Astrocyte (in vitro differentiated cells and primary cell): ENCODE data around the gene SLC12A8. TPM values are rescaled to one million over a fixed set of nuclear protein-coding genes. Genes with fewer than 3 reads are reported as not detected.

ENCODE experiments used
- DNase-seq: peaks from one replicate; pipeline ENCODE4 v3.0.0-alpha.2; 2010; ENCODE audit warnings: low read depth
- FAIRE-seq: peaks from 2 replicates; lab custom pipeline; 2011; peaks lifted over from hg19 to GRCh38; lab: Jason Lieb, UNC
- H2AFZ ChIP-seq: 2 replicates; pipeline ENCODE4 v1.6.0; 2012; ENCODE audit warnings: low read depth, low read length, inconsistent platforms
- H3K27ac ChIP-seq: 2 replicates; pipeline ENCODE4 v1.5.1; 2011; ENCODE audit warnings: low read depth, low read length, inconsistent platforms
- H3K27me3 ChIP-seq: 2 replicates; pipeline ENCODE4 v1.6.0; 2011; ENCODE audit warnings: low read length, inconsistent platforms; ENCODE audit not compliant: insufficient read depth
- H3K36me3 ChIP-seq: 2 replicates; pipeline ENCODE4 v1.5.1; 2011; ENCODE audit warnings: low read length, inconsistent platforms; ENCODE audit not compliant: insufficient read depth
- H3K4me1 ChIP-seq: 2 replicates; pipeline ENCODE4 v1.5.1; 2011; ENCODE audit warnings: low read length, inconsistent platforms; ENCODE audit not compliant: insufficient read depth
- H3K4me2 ChIP-seq: 2 replicates; pipeline ENCODE4 v1.6.0; 2012; ENCODE audit warnings: low read length, inconsistent platforms
- H3K4me3 ChIP-seq: 2 replicates; pipeline ENCODE4 v1.5.1; 2011; ENCODE audit warnings: low read depth, mild to moderate bottlenecking, low read length, inconsistent platforms; ENCODE audit not compliant: insufficient read depth
- H3K79me2 ChIP-seq: 2 replicates; pipeline ENCODE4 v1.6.0; 2012; ENCODE audit warnings: mild to moderate bottlenecking, low read length, inconsistent platforms; ENCODE audit not compliant: insufficient read depth
- H3K9ac ChIP-seq: 2 replicates; pipeline ENCODE4 v1.6.0; 2012; ENCODE audit warnings: mild to moderate bottlenecking, low read length, inconsistent platforms
- H3K9me3 ChIP-seq: 2 replicates; pipeline ENCODE4 v1.5.1; 2012; ENCODE audit warnings: low read depth, mild to moderate bottlenecking, low read length, inconsistent platforms; ENCODE audit not compliant: insufficient read depth
- H4K20me1 ChIP-seq: 2 replicates; pipeline ENCODE4 v1.6.0; 2012; ENCODE audit warnings: low read length, inconsistent platforms; ENCODE audit not compliant: insufficient read depth
- H3K27ac Mint-ChIP-seq: one replicate; pipeline ENCODE4 v1.8.0; 2021; ENCODE audit warnings: mild to moderate bottlenecking, mixed read lengths; ENCODE audit not compliant: unreplicated experiment
- H3K27me3 Mint-ChIP-seq: one replicate; pipeline ENCODE4 v1.8.0; 2021; ENCODE audit warnings: low read depth, mixed read lengths; ENCODE audit not compliant: unreplicated experiment
- H3K36me3 Mint-ChIP-seq: one replicate; pipeline ENCODE4 v1.8.0; 2021; ENCODE audit warnings: low read depth, mixed read lengths; ENCODE audit not compliant: unreplicated experiment
- H3K4me1 Mint-ChIP-seq: one replicate; pipeline ENCODE4 v1.8.0; 2021; ENCODE audit warnings: low read depth, mixed read lengths; ENCODE audit not compliant: unreplicated experiment
- H3K4me3 Mint-ChIP-seq: one replicate; pipeline ENCODE4 v1.8.0; 2021; ENCODE audit warnings: mild to moderate bottlenecking, moderate library complexity, mixed read lengths; ENCODE audit not compliant: unreplicated experiment
- H3K9me3 Mint-ChIP-seq: one replicate; pipeline ENCODE4 v1.8.0; 2021; ENCODE audit warnings: mild to moderate bottlenecking, mixed read lengths; ENCODE audit not compliant: unreplicated experiment
- EZH2 ChIP-seq: IDR thresholded peaks from 2 replicates; pipeline ENCODE4 v1.6.1; 2012; ENCODE audit warnings: mild to moderate bottlenecking, low read length, inconsistent platforms; ENCODE audit not compliant: insufficient read depth
- total RNA-seq: library from RNA; stranded (reverse); gene quantifications from 2 replicates; pipeline ENCODE4 v1.2.1, GENCODE V29; 2021
- TF ChIP-seq, protein P1 (sequence below): IDR thresholded peaks from 2 replicates; pipeline ENCODE4 v1.5.1; 2011; ENCODE audit warnings: low read depth, mild to moderate bottlenecking, inconsistent platforms, low read length, moderate library complexity; ENCODE audit not compliant: insufficient read depth

The SLC12A8 gene
- total RNA-seq, 1 donor from 2014 or later: 4.2 TPM

GRCh38 chr3:125051205-125051604 lies 161.3 kb downstream of the SLC12A8 start:
- Histone ChIP-seq H3K9me3 (no peaks in the 10 kb centered on the region), H3K79me2 (peaks cover 78% of the 10 kb centered on the region), H3K4me3 (no peak overlapping the region), H4K20me1 (peaks cover 82% of the 10 kb centered on the region), H3K27ac (peak overlapping the region; percentile 93), H3K9ac (peak overlapping the region; percentile 94), H3K4me2 (peak overlapping the region; percentile 89), H3K4me1 (peaks cover 47% of the 10 kb centered on the region), H3K36me3 (peaks cover 8% of the 10 kb centered on the region), H2AFZ (no peak overlapping the region), H3K27me3 (no peaks in the 10 kb centered on the region)
- DNase-seq (no peak), FAIRE-seq (no peak)
- peaks cover 61% of the 10 kb centered on the region for H3K4me1 Mint-ChIP-seq
- peak overlapping the region; percentile 70 for H3K27ac Mint-ChIP-seq
- no peaks in the 10 kb centered on the region for H3K27me3 Mint-ChIP-seq
- H3K36me3 Mint-ChIP-seq: peaks cover 12% of the 10 kb centered on the region
- TF ChIP-seq, protein P1, sequence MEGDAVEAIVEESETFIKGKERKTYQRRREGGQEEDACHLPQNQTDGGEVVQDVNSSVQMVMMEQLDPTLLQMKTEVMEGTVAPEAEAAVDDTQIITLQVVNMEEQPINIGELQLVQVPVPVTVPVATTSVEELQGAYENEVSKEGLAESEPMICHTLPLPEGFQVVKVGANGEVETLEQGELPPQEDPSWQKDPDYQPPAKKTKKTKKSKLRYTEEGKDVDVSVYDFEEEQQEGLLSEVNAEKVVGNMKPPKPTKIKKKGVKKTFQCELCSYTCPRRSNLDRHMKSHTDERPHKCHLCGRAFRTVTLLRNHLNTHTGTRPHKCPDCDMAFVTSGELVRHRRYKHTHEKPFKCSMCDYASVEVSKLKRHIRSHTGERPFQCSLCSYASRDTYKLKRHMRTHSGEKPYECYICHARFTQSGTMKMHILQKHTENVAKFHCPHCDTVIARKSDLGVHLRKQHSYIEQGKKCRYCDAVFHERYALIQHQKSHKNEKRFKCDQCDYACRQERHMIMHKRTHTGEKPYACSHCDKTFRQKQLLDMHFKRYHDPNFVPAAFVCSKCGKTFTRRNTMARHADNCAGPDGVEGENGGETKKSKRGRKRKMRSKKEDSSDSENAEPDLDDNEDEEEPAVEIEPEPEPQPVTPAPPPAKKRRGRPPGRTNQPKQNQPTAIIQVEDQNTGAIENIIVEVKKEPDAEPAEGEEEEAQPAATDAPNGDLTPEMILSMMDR: no peak
- no peak for TF ChIP-seq EZH2
- H3K9me3 Mint-ChIP-seq: no peaks in the 10 kb centered on the region
- peak overlapping the region; percentile 64 for H3K4me3 Mint-ChIP-seq

DNA sequence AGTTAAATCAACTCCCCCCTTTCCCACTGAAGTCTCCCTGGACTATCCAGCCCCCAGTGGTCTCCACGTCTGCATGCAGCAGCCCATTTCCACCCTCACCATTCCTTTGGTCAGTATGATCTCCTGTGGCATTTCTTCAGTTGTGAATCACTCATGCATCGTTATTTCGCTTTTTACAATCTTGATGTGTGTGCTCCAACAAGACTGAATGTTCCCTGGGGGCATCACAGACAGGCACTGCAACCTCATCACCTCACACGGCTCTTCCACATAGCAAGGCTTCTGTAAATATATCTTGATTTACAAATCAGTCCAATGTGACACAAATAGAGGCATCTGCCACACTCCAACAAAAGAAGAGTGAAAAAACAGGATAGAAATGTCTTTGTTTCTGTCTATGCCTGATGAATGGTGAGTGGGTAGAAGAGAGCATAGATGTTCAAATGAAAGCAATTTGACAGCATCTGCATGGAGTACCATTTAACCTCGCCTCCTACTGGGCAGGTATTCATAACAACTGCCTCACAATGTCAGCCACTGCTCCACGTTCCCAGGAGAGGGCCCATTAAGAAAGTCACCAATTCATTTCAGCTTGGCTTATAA lies 162.0 kb downstream of the SLC12A8 start:
- H3K79me2 ChIP-seq: peaks cover 82% of the 10 kb centered on the region
- H3K36me3 Mint-ChIP-seq: peaks cover 12% of the 10 kb centered on the region
- peaks cover 86% of the 10 kb centered on the region for H4K20me1 ChIP-seq

GRCh38 chr3:125048282-125048681 lies 164.3 kb downstream of the SLC12A8 start:
- peaks cover 12% of the 10 kb centered on the region for H3K36me3 Mint-ChIP-seq
- DNase-seq: no peak
- Histone ChIP-seq H3K9me3 (no peaks in the 10 kb centered on the region), H3K4me3 (no peak overlapping the region), H3K36me3 (peaks cover 8% of the 10 kb centered on the region), H2AFZ (no peak overlapping the region), H3K27ac (no peak overlapping the region), H3K9ac (no peak overlapping the region), H3K79me2 (peaks cover 83% of the 10 kb centered on the region), H4K20me1 (peaks cover 94% of the 10 kb centered on the region), H3K4me2 (no peak overlapping the region), H3K27me3 (no peaks in the 10 kb centered on the region), H3K4me1 (peaks cover 50% of the 10 kb centered on the region)
- H3K4me1 Mint-ChIP-seq: peaks cover 49% of the 10 kb centered on the region
- no peak for FAIRE-seq
- no peaks in the 10 kb centered on the region for H3K9me3 Mint-ChIP-seq
- H3K27ac Mint-ChIP-seq: no peak overlapping the region
- TF ChIP-seq EZH2: no peak
- TF ChIP-seq, protein P1: no peak
- no peak overlapping the region for H3K4me3 Mint-ChIP-seq
- no peaks in the 10 kb centered on the region for H3K27me3 Mint-ChIP-seq

More for the DNA sequence above, 162.0 kb downstream of the SLC12A8 start:
- H3K27me3 Mint-ChIP-seq: no peaks in the 10 kb centered on the region
- FAIRE-seq (no peak), DNase-seq (no peak)
- H3K4me1 Mint-ChIP-seq: peaks cover 60% of the 10 kb centered on the region
- no peak overlapping the region for H3K9ac ChIP-seq
- no peak overlapping the region for H3K27ac ChIP-seq
- H3K36me3 ChIP-seq: peaks cover 8% of the 10 kb centered on the region
- H3K9me3 ChIP-seq: no peaks in the 10 kb centered on the region
- TF ChIP-seq EZH2: no peak
- TF ChIP-seq, protein P1: no peak
- no peaks in the 10 kb centered on the region for H3K9me3 Mint-ChIP-seq
- peaks cover 50% of the 10 kb centered on the region for H3K4me1 ChIP-seq
- H3K4me2 ChIP-seq: no peak overlapping the region
- no peaks in the 10 kb centered on the region for H3K27me3 ChIP-seq
- H3K4me3 Mint-ChIP-seq: peak overlapping the region; percentile 30
- H3K4me3 ChIP-seq: no peak overlapping the region
- H3K27ac Mint-ChIP-seq: no peak overlapping the region
- H2AFZ ChIP-seq: no peak overlapping the region
